ENCODE results near the gene RIMBP2.

Gene RIMBP2

DNA sequence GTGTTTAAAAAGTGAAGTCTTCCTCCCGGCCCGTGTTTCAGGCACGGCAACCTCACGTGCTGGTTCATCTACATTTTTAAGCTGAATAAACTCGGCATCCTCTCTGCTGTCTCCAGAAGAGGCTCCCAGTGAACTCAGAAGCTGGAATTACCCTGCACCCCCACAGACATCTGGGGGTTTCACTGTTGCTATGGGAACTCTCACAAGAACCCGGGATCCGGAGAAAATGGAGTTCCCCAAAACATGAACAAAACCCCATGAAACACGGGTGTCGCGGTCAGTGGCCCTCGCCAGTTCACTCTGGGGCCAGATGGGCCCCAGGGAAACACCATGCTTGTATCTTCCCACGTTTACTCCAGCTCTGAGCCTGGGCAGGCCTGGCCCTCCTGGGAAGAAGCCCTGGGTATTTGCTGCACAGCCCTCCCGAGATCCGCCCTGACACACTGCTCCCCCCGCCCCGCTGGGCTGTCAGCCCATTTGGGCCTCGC lies 234.7 kb downstream of the RIMBP2 start:
- DNase-seq (ENCODE audit: low read depth), result no peak

GRCh38 chr12:130480887-130481286 lies 235.2 kb downstream of the RIMBP2 start:
- no peak for DNase-seq (ENCODE audit: low read depth)

GRCh38 chr12:130480231-130480630 lies 235.9 kb downstream of the RIMBP2 start:
- DNase-seq (ENCODE audit: low read depth), result no peak

GRCh38 chr12:130479401-130480125 lies 236.5 kb downstream of the RIMBP2 start:
- DNase-seq (ENCODE audit: low read depth), result no peak

GRCh38 chr12:130478786-130479185 lies 237.3 kb downstream of the RIMBP2 start:
- DNase-seq (ENCODE audit: low read depth), result no peak

- no peak for DNase-seq (ENCODE audit: low read depth)
Measured at GRCh38 chr12:130477701-130478100, 238.4 kb downstream of the RIMBP2 start.

DNA sequence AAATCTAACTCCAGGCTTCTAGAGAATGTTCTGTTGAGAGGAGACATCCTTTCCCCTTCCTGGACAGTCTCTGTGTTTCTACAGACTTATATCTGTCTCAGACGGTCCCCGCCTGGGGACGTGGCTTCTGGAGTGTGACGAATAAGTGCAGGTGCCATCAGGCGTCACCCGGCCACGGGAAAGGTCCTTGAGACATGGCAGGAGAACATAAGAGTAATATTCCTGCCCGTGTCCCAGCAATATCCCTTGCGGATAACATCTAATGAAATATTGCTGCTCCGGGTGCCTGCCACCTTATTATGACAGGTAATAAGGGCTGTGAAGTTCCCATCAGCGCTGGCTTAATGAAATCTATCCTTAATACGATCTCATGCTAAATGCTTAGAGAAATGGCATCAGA lies 238.8 kb downstream of the RIMBP2 start:
- DNase-seq (ENCODE audit: low read depth), result no peak

DNA sequence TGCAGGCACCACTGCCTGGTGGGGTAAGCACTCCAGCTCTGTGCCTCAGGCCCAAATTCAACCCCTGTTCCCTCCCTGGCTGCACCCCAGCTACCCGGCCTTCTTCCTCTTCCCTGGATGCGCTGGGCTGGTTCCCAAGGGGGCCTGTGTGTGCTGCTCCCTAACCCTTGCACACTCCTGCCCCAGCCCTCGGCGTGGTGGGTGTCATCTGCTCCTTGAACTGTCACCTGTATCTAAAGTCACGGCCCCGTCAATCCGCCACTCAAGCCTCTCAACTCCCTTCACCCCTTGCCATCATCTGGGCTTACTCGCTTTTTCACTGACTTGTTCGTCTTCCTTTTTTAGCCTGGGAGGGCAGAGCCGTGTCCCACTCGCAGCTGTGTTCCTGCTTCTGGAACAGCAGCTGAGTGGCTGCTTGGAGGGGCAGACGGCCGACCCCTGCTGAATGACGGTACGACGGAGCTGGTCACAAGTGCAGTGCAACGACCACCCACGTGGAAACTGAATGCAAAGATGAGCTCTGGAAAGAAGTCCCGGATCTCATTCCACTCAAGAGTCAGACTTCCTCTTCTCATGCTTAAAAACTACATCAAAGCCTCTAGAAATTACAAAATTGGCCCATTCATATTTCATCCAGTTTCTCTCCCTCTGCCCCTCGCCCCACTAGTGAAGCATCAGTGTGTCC lies 239.5 kb downstream of the RIMBP2 start:
- DNase-seq (ENCODE audit: low read depth), result no peak

DNA sequence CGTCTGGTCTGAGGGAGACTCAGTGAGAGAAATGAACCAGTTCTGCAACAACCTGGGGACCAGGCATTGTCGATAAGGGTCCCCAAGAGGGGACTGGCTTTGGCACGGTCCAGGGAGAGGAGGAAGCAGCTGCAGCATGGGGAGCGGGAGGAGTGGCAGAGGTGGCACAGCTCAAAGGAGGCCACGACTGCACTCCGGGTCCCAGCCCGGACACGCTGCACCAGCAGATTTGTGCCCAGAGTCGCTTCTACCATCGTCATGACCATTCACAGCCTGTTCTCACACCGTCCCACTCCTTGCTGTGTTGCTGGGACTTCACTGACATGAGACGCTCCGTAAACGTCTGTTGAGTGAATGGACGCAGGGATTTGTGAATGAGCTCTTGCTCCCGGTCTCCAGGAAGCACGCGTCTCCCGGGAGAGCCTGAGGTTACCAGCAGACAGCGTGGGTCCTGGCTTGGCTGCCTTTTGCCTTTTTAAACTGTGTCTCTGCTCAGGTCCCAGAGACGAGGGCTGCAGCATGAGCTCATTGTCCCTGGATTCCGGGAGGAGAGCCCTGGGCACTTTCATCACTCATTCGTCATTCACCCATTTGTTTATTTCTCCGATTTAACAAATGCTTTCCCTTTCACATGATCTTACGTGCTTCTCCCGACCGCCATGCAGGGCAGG lies 241.4 kb downstream of the RIMBP2 start:
- DNase-seq (ENCODE audit: low read depth), result no peak

DNA sequence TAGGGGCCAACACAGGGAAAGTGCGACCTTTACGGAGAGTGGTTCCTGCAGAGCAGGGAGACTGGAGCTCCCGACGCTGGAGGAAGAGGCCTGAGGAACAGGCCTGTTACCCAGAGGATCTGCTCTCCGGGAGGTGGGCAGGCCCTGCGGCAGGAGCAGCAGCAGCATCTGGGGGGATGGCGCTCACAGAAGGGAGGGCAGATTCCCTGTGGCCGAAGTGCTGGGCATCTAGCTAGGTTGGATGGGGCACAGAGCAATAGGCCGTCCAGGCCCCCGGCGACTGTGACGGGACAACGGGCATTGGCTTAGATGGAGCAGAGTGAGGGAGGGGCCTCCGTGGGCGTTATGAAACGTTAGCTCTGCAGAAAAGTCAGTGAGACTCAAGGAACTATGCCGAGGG lies 242.8 kb downstream of the RIMBP2 start:
- no peak for DNase-seq (ENCODE audit: low read depth)

GRCh38 chr12:130470969-130471368 lies 245.1 kb downstream of the RIMBP2 start:
- DNase-seq (ENCODE audit: low read depth), result no peak

DNA sequence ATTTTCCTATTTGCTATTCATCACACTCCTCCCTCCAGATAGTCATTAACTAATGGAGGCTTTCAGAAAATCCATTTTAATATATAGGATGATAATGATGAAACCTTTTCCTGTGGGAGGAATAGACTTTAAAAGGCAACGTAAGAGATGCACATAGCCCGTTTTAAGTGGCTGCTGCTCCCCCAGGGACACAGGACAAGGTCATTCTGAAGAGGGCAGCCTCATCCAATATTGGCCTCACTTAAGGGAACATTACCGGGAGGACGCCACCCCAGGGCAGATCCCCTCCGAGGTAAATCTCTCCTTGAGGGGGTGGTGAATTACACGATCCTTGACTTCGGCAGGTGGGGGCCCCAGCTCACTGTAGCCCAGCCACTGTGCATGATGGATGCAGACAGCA lies 246.5 kb downstream of the RIMBP2 start:
- no peak for DNase-seq (ENCODE audit: low read depth)

DNA sequence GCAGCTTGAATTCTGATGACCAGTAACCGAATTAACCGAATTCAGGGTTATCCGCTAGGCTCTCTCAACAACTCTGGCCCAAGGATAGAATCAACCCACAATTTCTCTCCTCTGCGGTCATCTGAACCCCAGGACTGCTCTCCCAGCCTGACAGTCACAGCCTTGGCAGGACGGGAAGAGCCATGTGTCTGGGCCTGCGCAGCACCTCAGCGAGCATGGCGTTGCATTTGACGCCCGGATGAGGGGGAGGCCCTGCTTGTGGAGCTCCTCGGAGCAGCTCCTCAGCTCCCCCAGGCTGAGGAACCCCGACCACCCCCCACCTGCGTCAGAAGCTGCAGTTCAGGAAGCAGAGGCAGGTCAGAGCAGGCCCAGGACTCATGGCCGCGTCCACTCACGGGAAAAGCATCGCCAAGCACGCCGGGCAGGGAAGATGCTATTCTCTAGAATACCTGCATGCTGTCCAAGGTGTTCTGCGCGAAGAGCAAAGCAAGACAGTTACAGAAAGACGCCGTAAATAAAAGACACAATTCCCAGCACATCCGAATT lies 247.3 kb downstream of the RIMBP2 start:
- DNase-seq (ENCODE audit: low read depth), result no peak

GRCh38 chr12:130468186-130468585 lies 247.9 kb downstream of the RIMBP2 start:
- no peak for DNase-seq (ENCODE audit: low read depth)

- no peak for DNase-seq (ENCODE audit: low read depth)
Measured at GRCh38 chr12:130465626-130466025, 250.5 kb downstream of the RIMBP2 start.

DNA sequence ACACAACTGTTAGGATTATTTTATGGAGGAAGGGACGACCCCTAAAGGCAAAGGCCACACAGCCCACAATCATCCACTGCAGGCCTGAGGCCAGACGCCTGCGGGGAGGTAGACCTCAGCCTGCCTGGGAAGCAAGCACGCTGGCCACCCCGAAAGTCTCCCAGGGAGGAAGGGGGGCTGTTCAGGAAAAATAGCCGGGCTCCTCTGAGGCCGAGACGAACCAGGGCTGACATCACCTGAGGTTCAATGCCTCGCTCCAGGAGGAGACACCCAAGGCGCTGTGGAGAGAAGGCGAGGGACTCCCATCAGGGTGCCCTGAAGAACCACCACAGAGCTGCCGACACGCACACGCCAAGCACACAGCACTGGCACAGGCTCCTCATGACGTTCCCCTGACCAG lies 251.1 kb downstream of the RIMBP2 start:
- no peak for DNase-seq (ENCODE audit: low read depth)

GRCh38 chr12:130463818-130464670 lies 252.1 kb downstream of the RIMBP2 start:
- no peak for DNase-seq (ENCODE audit: low read depth)

DNA sequence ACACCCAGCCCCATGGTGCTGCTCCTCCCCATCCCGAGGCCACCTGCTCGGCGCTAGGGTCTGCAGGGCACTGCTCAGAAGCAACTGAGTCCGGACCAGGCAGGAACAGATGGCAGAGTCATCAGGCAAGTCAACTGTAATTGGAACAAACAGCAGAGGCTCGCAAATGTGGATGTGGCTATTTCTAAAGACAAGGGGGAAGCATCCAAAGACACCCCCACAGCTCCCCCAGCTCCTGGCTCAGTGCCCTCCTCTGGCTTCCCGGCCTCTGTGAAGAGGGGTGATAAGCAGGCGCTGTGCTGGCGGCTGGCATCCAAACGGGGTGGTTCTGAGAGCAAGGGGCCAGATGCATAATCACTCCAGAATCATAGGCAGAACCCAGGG lies 252.8 kb downstream of the RIMBP2 start:
- DNase-seq (ENCODE audit: low read depth), result no peak

DNA sequence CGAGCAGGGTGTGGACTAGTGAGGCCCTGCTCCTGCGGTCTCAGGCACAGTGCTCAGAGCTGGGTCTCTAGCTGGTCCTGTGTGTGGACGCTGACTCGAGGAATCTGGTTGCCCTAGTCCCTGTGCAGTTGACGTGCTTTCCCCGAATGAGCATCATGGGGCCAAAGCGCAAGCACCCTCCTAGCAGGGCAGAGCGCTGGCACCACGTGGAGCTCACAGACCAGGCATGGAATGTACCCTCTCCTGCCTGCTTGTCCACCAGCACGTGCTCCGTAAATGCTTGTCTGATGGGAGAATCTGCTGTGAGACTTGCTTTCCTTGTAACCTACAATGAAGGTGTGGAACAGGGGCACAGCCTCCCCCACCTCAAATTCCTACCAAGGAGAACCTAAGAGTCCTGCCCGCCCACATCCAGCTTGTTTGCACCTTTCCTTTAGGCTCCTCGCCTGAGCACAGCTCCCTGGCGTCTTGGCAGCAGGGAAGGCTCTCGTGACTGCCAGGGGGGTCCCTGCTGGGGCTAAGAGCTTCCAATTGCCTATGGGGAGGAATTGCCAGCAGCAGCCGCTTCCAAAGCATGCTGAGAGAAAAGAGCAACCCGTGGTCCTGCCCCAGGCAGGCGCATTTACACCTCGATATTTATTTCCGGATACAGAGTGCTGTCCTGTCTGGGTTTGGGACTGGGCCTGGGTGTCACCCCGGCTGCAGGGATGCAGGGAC lies 253.4 kb downstream of the RIMBP2 start:
- no peak for DNase-seq (ENCODE audit: low read depth)

GRCh38 chr12:130461839-130462557 lies 254.1 kb downstream of the RIMBP2 start:
- DNase-seq (ENCODE audit: low read depth), result no peak

GRCh38 chr12:130461447-130461815 lies 254.7 kb downstream of the RIMBP2 start:
- no peak for DNase-seq (ENCODE audit: low read depth)

All from GM04503 (cell line).